Stomach (tissue), 4 donors: ENCODE results near the gene CELF1.

Experiments
- POLR2A ChIP-seq, 4 donors: fragments of 450-650 bp; IDR thresholded peaks; one replicate each; pipeline ENCODE4 v1.6.1; 2016; ENCODE audit warnings: antibody characterized with exemption in 4 of 4, control low read depth in 2 of 4, mild to moderate bottlenecking in 1 of 4, moderate library complexity in 1 of 4
- TF ChIP-seq, protein P1 (sequence below), 7 experiments: fragments of 450-650 bp in 4 of 7; fragments of 200-600 bp in 3 of 7; sonication (generic) in 3 of 7; IDR thresholded peaks; one replicate each; pipeline ENCODE4 v1.5.1; 2016 to 2019; ENCODE audit warnings: antibody characterized with exemption in 7 of 7, control low read depth in 2 of 7, mild to moderate bottlenecking in 1 of 7

- TF ChIP-seq, protein P1, sequence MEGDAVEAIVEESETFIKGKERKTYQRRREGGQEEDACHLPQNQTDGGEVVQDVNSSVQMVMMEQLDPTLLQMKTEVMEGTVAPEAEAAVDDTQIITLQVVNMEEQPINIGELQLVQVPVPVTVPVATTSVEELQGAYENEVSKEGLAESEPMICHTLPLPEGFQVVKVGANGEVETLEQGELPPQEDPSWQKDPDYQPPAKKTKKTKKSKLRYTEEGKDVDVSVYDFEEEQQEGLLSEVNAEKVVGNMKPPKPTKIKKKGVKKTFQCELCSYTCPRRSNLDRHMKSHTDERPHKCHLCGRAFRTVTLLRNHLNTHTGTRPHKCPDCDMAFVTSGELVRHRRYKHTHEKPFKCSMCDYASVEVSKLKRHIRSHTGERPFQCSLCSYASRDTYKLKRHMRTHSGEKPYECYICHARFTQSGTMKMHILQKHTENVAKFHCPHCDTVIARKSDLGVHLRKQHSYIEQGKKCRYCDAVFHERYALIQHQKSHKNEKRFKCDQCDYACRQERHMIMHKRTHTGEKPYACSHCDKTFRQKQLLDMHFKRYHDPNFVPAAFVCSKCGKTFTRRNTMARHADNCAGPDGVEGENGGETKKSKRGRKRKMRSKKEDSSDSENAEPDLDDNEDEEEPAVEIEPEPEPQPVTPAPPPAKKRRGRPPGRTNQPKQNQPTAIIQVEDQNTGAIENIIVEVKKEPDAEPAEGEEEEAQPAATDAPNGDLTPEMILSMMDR (IDR thresholded peaks at IDR 0.05), result no peak
- TF ChIP-seq POLR2A (IDR thresholded peaks at IDR 0.05), result no peak
Measured at GRCh38 chr11:47480762-47481161, 72.2 kb downstream of the CELF1 start.
